ENCODE data around the gene GCK.
A peak's percentile ranks its signal among the peaks of the same experiment; 100 is the strongest.

GCK gene

GRCh38 chr7:44103923-44104859 is 85.0 kb downstream of the GCK start, which contains the start of gene AEBP1:
AEBP1 (plus strand) TSS chr7:44104345; CDS start chr7:44104666, 321 bp downstream.
- DNase-seq (ENCODE audit: low spot score) = peak; percentile 66

GRCh38 chr7:44103566-44103922 is 85.7 kb downstream of the GCK start:
- no peak for DNase-seq (ENCODE audit: low spot score)

GRCh38 chr7:44102846-44103565 is 86.2 kb downstream of the GCK start:
- DNase-seq (ENCODE audit: low spot score) = no peak

GRCh38 chr7:44101966-44102845 is 87.0 kb downstream of the GCK start:
- DNase-seq (ENCODE audit: low spot score) = peak; percentile 90

- no peak for DNase-seq (ENCODE audit: low spot score)
Observed at GRCh38 chr7:44101303-44101965, 87.8 kb downstream of the GCK start.

- peak; percentile 63 for DNase-seq (ENCODE audit: low spot score)
Observed at GRCh38 chr7:44100458-44101302, 88.6 kb downstream of the GCK start.

GRCh38 chr7:44099669-44100068 is 89.6 kb downstream of the GCK start:
- no peak for DNase-seq (ENCODE audit: low spot score)

GRCh38 chr7:44098092-44099068 is 90.9 kb downstream of the GCK start:
- no peak for DNase-seq (ENCODE audit: low spot score)

- no peak for DNase-seq (ENCODE audit: low spot score)
Observed at GRCh38 chr7:44097064-44097932, 91.9 kb downstream of the GCK start.

GRCh38 chr7:44096326-44096881 is 92.8 kb downstream of the GCK start:
- DNase-seq (ENCODE audit: low spot score) = no peak

GRCh38 chr7:44095781-44096180 is 93.5 kb downstream of the GCK start:
- DNase-seq (ENCODE audit: low spot score) = no peak

GRCh38 chr7:44094883-44095592 is 94.2 kb downstream of the GCK start:
- no peak for DNase-seq (ENCODE audit: low spot score)

- no peak for DNase-seq (ENCODE audit: low spot score)
Observed at GRCh38 chr7:44094365-44094764, 94.9 kb downstream of the GCK start.
